ENCODE results near the gene PPP6R3. TPM values are rescaled to one million over a fixed set of nuclear protein-coding genes. Genes with fewer than 3 reads are reported as not detected.

PPP6R3 gene
- 100 to 1,000 TPM; 110 to 138 TPM for total RNA-seq

- Mint-ChIP-seq H3K4me3 (peak within 1 kb of the TSS; percentile 90), H3K27ac (peak within 1 kb of the TSS; percentile 95), H3K27me3 (no peaks in the 10 kb centered on the region), H3K36me3 (ENCODE audit: low read depth) (peaks cover 51% of the 10 kb centered on the region), H3K4me1 (peaks cover 18% of the 10 kb centered on the region), H3K9me3 (no peaks in the 10 kb centered on the region)
- peak; percentile 45 for ATAC-seq (replicated peaks)
These were observed at the start of gene PPP6R3 for GRCh38 chr11:68460741-68461574. PPP6R3 (plus strand) TSS chr11:68460752; CDS start chr11:68537665, 76,913 bp downstream.

- Mint-ChIP-seq H3K4me3 (no peak overlapping the region), H3K27me3 (no peaks in the 10 kb centered on the region), H3K4me1 (no peaks in the 10 kb centered on the region), H3K27ac (no peak overlapping the region), H3K36me3 (ENCODE audit: low read depth) (no peaks in the 10 kb centered on the region), H3K9me3 (no peaks in the 10 kb centered on the region)
- no peak for ATAC-seq (replicated peaks)
These were observed 49.0 kb upstream of the PPP6R3 start for GRCh38 chr11:68411501-68411991.

GRCh38 chr11:68412593-68413475 is 47.7 kb upstream of the PPP6R3 start:
- Mint-ChIP-seq H3K4me1 (peaks cover 6% of the 10 kb centered on the region), H3K9me3 (no peaks in the 10 kb centered on the region), H3K27me3 (no peaks in the 10 kb centered on the region), H3K4me3 (no peak overlapping the region), H3K27ac (peak overlapping the region; percentile 13), H3K36me3 (ENCODE audit: low read depth) (no peaks in the 10 kb centered on the region)
- peak; percentile 92 for ATAC-seq (replicated peaks)

GRCh38 chr11:68413591-68413999 is 47.0 kb upstream of the PPP6R3 start:
- Mint-ChIP-seq H3K36me3 (ENCODE audit: low read depth) (no peaks in the 10 kb centered on the region), H3K27ac (no peak overlapping the region), H3K4me1 (peaks cover 6% of the 10 kb centered on the region), H3K9me3 (no peaks in the 10 kb centered on the region), H3K27me3 (no peaks in the 10 kb centered on the region), H3K4me3 (no peak overlapping the region)
- ATAC-seq (replicated peaks): no peak

GRCh38 chr11:68414496-68415221 is 45.9 kb upstream of the PPP6R3 start:
- Mint-ChIP-seq H3K27me3 (no peaks in the 10 kb centered on the region), H3K9me3 (no peaks in the 10 kb centered on the region), H3K4me1 (peaks cover 6% of the 10 kb centered on the region), H3K4me3 (no peak overlapping the region), H3K27ac (no peak overlapping the region), H3K36me3 (ENCODE audit: low read depth) (no peaks in the 10 kb centered on the region)
- no peak for ATAC-seq (replicated peaks)

- Mint-ChIP-seq H3K4me1 (peaks cover 6% of the 10 kb centered on the region), H3K9me3 (no peaks in the 10 kb centered on the region), H3K4me3 (no peak overlapping the region), H3K27me3 (no peaks in the 10 kb centered on the region), H3K27ac (no peak overlapping the region), H3K36me3 (ENCODE audit: low read depth) (no peaks in the 10 kb centered on the region)
- no peak for ATAC-seq (replicated peaks)
These were observed 44.4 kb upstream of the PPP6R3 start for GRCh38 chr11:68416070-68416578.

GRCh38 chr11:68418648-68419047 is 41.9 kb upstream of the PPP6R3 start:
- no peak overlapping the region for H3K4me3 Mint-ChIP-seq
- H3K27ac Mint-ChIP-seq: no peak overlapping the region
- no peaks in the 10 kb centered on the region for H3K27me3 Mint-ChIP-seq
- peaks cover 6% of the 10 kb centered on the region for H3K4me1 Mint-ChIP-seq
- H3K9me3 Mint-ChIP-seq: no peaks in the 10 kb centered on the region
- H3K36me3 Mint-ChIP-seq (ENCODE audit: low read depth): no peaks in the 10 kb centered on the region
- no peak for ATAC-seq (replicated peaks)

- H3K9me3 Mint-ChIP-seq: no peaks in the 10 kb centered on the region
- H3K4me3 Mint-ChIP-seq: no peak overlapping the region
- no peaks in the 10 kb centered on the region for H3K36me3 Mint-ChIP-seq (ENCODE audit: low read depth)
- peaks cover 6% of the 10 kb centered on the region for H3K4me1 Mint-ChIP-seq
- no peaks in the 10 kb centered on the region for H3K27me3 Mint-ChIP-seq
- ATAC-seq (replicated peaks): no peak
- no peak overlapping the region for H3K27ac Mint-ChIP-seq
These were observed 40.4 kb upstream of the PPP6R3 start for GRCh38 chr11:68420171-68420570.

GRCh38 chr11:68423481-68423880 is 37.1 kb upstream of the PPP6R3 start:
- H3K27me3 Mint-ChIP-seq: no peaks in the 10 kb centered on the region
- no peak overlapping the region for H3K27ac Mint-ChIP-seq
- H3K36me3 Mint-ChIP-seq (ENCODE audit: low read depth): no peaks in the 10 kb centered on the region
- peaks cover 2% of the 10 kb centered on the region for H3K9me3 Mint-ChIP-seq
- no peaks in the 10 kb centered on the region for H3K4me1 Mint-ChIP-seq
- H3K4me3 Mint-ChIP-seq: no peak overlapping the region
- no peak for ATAC-seq (replicated peaks)

GRCh38 chr11:68424101-68424632 is 36.4 kb upstream of the PPP6R3 start:
- Mint-ChIP-seq H3K36me3 (ENCODE audit: low read depth) (no peaks in the 10 kb centered on the region), H3K4me3 (no peak overlapping the region)
- no peak for ATAC-seq (replicated peaks)

GRCh38 chr11:68424981-68425865 is 35.3 kb upstream of the PPP6R3 start:
- Mint-ChIP-seq H3K36me3 (ENCODE audit: low read depth) (no peaks in the 10 kb centered on the region), H3K4me3 (no peak overlapping the region), H3K4me1 (no peaks in the 10 kb centered on the region), H3K27ac (no peak overlapping the region), H3K9me3 (peaks cover 9% of the 10 kb centered on the region), H3K27me3 (no peaks in the 10 kb centered on the region)
- no peak for ATAC-seq (replicated peaks)

More at GRCh38 chr11:68424101-68424632, 36.4 kb upstream of the PPP6R3 start:
- Mint-ChIP-seq H3K27ac (no peak overlapping the region), H3K9me3 (peaks cover 4% of the 10 kb centered on the region), H3K4me1 (no peaks in the 10 kb centered on the region), H3K27me3 (no peaks in the 10 kb centered on the region)

- Mint-ChIP-seq H3K9me3 (peaks cover 13% of the 10 kb centered on the region), H3K27me3 (no peaks in the 10 kb centered on the region), H3K36me3 (ENCODE audit: low read depth) (no peaks in the 10 kb centered on the region), H3K27ac (no peak overlapping the region), H3K4me1 (no peaks in the 10 kb centered on the region), H3K4me3 (no peak overlapping the region)
- no peak for ATAC-seq (replicated peaks)
These were observed 34.6 kb upstream of the PPP6R3 start for GRCh38 chr11:68425866-68426380.

- no peaks in the 10 kb centered on the region for H3K36me3 Mint-ChIP-seq (ENCODE audit: low read depth)
- no peak for ATAC-seq (replicated peaks)
- no peaks in the 10 kb centered on the region for H3K4me1 Mint-ChIP-seq
- H3K27ac Mint-ChIP-seq: no peak overlapping the region
- H3K27me3 Mint-ChIP-seq: no peaks in the 10 kb centered on the region
- H3K4me3 Mint-ChIP-seq: no peak overlapping the region
- peaks cover 13% of the 10 kb centered on the region for H3K9me3 Mint-ChIP-seq
These were observed 30.9 kb upstream of the PPP6R3 start for GRCh38 chr11:68429661-68430060.

All from activated T-helper 17 cell treated with anti-CD3 and anti-CD28 coated beads, Interleukin-2, amount 50 U/mL, for 72 hours (primary cell).